Hypothalamus (tissue), 51 donors: ENCODE data around the gene CHRNA4.

Experiments
- DNase-seq, 51 donors: peaks; one replicate each; lab custom pipeline; 2025; lab: John Stamatoyannopoulos, UW

CHRNA4 gene

DNA sequence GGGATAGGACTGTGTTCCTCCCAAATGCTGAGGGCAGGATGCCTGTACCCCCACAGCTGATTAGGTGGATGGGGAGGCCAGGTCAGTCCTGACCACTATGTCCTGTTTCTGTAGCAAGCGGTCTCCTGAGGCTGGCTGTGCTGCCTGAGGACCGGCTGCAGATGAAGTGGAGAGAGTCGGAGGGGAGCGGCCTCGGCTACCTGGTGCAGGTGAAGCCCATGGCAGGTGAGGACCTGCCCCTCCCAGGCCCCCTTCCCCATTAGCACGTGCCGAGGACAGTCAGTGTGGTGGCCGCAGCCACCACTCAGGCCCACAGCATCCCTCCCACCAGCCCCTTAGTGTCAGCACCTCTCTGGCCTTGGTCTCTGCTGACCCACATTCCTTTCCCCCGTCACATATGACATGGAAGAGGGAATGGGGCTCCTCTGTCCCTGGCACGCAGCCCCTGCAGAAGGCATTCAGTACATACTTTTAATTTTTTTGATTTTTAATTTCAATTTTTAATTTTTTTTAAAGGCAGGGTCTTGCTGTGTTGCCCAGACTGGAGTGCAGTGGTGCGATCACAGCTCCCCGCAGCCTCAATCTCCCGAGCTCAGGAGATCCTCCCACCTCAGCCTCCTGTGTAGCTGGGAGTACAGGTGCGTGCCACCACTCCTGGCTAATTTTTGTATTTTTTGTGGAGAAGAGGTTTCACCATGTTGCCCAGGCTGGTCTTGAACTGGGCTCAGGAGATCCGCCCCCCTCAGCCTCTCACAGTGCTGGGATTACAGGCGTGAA, 63.2 kb downstream of the CHRNA4 start:
- no peak for DNase-seq

DNA sequence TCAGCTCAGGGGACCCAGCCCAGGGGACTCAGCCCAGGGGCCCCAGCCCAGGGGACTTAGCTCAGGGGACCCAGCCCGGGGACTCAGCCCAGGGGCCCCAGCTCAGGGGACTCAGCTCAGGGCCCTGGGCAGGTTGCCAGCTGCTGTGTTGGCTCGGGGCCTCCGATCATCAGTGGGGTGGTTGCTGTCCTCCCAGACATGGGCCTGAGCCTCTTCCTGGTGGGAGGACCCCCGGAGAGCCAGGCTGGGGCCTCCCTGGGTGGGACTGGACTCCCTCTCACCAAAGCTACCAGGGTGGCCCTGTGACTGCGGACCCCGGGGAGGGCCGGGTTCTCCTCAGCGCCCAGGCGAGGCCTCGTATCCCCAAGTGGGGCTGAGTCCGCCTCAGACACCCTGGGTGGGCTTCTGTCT, 63.8 kb downstream of the CHRNA4 start:
- DNase-seq, result no peak

DNA sequence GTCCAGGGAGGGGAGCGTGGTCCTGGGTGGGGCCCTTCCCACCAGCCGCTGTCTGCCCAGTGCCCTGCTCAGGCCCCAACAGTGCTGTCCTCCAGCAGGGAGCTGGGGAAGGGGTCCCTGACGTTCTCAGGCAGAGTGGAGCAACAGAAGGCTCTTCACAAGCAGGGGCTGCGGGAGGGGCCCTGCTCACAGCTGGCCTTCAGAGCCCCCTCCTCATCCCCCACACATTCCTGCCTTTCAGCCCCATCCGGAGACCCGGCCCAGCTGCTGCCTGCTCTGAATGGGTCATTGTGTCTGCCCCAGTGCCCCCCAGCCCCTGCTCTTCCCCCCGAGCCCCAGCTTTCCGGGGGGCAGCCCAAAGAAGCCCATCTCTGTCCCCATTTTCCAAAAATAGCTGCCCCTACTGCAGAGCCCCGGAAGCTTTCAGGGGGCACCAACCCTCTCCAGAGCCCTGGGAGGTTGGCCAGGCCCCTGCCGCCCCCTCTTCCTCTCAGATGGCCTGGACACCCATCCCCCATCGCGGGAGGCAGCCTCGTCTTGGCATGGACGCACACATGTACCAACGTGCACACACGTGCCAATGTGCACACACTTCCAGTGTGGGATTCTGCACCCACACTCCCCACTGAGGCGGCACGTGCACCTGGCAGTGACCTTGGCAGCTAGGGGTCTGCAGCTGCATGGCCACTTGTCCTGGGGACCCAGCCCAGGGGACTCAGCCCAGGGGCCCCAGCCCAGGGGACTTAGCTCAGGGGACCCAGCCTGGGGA, 64.4 kb downstream of the CHRNA4 start:
- peak in 12 of 51 donors; percentile 10 to 43 (median 33) for DNase-seq

DNA sequence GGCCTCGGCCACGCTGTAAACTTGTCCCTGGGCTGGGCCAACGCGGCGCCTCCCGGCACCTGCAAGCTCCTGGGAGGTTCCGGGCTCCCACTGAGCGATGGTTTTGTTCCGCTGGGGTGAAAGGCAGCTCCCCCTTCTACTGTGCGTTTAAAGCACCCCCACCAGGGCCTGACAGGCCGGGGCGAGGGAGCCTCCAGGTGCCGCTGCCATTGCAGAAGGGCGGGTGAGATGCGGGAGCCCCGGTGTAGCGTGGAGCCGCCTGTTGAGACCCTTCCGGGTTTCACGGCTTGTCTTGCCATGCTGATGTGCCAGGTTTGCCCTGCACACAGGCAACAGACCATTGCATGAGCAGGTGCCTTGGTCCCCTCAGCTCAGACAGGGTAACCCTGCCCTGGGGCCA, 65.3 kb downstream of the CHRNA4 start:
- no peak for DNase-seq

DNA sequence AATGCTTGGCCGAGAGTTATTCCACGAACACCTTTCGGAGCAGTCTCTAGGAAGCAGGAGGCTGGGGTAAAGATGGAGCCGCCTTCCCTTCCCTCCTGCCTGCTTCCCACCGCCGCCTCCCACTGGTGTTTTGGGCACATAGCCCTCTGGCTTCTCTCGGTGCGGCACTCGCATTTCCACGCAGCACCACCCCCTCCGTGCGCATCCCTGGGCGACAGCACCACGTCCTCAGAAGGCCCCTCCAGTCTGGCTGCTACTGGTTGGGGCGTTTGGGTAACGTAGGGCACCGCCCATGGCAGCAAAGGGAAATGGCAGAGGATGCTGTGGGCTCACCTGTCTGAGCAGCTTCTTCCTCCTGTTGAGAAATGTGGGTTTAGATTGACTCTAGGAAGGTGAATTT, 65.7 kb downstream of the CHRNA4 start:
- peak in 2 of 51 donors; percentile 32 to 43 for DNase-seq

DNA sequence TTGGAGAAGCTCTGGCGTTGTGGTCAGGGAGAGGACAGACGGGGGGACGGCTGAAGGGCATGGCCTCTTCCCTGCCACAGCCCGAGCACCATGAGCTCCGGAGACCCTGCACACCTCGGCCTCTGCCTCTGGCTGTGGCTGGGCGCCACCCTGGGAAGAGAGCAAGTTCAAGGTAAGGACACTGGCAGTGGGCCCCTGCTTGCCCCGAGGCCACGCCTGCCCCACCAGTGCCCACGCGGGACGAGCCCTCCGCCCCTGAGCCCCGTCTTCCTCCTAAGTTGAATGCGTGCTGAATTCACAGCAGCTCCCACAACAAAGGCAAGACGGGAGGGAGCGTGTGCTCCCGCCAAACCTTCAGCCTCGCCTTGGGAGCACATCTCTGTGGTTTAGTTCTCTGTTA, 66.1 kb downstream of the CHRNA4 start:
- DNase-seq, result no peak

DNA sequence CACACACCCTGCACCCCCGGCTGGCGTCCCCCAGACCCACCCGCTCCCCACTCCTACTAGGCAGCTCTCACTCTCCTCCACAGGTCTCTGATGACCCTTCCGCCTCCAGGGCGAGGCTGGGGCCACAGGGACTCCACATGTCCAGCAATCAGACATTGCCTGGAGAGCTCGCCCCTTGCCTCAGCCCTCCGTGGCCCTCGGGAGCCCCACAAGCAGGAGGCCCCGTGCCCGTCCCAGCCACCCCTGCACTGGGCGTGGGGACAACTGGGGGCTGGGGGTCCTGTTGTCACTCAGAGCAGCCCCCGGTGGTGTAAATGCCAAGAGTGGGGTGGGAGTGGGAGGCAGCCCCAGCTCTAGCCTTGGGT, 66.6 kb downstream of the CHRNA4 start:
- DNase-seq, result no peak

DNA sequence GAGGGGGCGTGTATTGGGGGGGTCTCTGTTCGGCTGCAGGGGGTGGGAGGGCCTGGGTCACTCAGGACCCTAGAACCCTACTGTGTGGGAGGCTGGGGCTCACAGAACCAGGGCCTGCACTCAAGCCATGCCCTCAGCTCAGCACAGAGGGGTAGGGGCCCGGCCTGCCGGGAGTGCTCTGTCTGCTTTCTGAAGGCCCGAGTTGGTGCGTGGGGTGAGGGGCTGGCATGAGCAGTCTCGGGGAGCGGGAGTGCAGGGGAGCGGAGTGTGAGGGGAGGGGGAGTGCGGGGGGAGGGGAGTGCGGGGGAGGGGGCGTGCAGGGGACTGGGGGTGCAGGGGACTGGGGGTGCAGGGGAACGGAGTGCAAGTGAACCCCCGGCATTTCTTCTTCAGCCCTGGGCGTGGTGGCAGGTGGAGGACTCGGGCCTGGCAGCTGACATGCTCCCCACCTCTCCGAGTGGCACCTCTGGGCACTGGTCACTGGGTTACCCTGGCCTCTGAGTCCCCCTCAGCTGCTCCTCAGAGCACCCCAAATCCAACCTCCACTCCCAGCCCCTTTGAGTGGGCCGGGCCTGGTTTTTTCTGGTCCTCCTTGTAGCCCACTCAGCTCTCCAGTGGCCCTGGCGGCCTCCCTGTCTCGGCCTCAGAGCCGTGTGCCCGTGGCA, 67.1 kb downstream of the CHRNA4 start:
- no peak for DNase-seq

DNA sequence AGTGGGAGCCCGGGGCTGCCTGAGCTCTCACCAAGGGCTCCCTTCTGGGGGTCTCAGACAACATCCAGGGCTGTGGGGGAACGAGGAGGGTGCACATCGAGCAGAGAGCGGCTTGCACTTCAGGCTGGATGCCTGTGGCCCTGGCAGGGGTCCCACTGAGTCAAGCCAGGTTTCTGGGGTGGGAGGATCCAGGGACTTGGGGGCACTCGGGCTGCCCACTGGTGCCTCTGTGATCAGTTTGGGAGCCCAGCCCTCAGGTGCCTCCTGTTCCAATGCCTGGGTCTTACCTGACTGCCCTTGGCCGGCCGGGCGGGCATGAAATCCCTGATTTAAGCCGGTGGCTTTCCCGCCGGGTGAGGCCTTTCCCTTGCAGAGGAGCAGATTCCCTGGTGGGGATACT, 67.7 kb downstream of the CHRNA4 start:
- no peak for DNase-seq
